C4-2B (cell line): ENCODE results near the gene CLDN3.

Source experiments
- H3K27ac ChIP-seq: fragments of 450-650 bp; 2 replicates; pipeline ENCODE4 v1.5.1; 2017
- CTCF ChIP-seq: fragments of 450-650 bp; conservative IDR thresholded peaks from 2 replicates; pipeline ENCODE4 v1.5.1; 2017; ENCODE audit warnings: mild to moderate bottlenecking
- ZFX ChIP-seq: fragments of 450-650 bp; IDR thresholded peaks from 2 replicates; pipeline ENCODE4 v1.6.1; 2017

Gene CLDN3

GRCh38 chr7:73746378-73746777 is 23.7 kb downstream of the CLDN3 start:
- TF ChIP-seq CTCF = no peak
- no peak for TF ChIP-seq ZFX
- peak overlapping the region; percentile 54 for H3K27ac ChIP-seq

DNA sequence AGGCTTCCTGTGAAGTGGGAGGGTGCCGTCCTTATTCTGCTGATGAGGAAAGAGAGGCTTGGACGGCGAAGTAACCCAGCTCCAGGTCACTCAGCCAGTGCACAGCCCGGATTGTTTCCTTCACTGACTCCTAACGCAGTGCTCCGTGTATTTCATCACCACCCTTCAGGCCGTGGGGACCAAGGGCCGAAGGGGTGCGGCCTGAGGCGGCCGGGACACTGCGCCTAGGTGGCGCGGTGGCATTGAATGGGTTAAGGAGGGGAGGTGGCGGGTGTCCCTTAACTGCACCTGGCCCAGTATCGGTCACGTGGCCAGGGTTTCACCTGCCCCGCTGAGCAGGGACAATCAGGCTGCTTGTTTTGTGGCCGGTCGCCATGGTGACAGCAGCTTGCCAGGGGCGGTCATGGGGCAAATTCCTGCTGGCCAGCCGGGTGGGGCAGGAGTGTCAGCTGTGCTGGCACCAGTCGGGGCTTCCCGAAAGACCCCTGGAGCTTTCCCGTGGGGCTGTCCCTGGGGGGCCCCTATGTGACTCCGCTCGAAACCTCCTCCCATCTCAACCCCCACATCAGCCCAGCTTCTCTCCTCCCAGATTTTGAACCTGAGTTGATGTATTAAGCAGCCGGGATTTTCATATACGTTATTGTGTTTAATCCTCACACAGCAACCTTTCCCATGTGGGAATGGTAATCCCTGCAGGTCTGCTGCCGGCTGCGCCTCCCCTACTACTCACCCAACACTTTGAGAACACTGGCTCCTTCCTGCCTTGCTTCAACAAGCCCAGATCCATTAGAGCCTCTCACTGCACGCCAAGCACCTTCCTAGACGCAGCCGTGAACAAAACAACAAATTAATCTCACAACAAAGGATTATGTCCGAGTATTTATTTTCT is 27.1 kb downstream of the CLDN3 start:
- H3K27ac ChIP-seq = peak overlapping the region; percentile 92
- no peak for TF ChIP-seq CTCF
- no peak; the same call in 1 of the 2 replicates for TF ChIP-seq ZFX

- peak overlapping the region; percentile 92 for H3K27ac ChIP-seq
- TF ChIP-seq CTCF (no peak), ZFX (no peak)
Measured at GRCh38 chr7:73742338-73742752, 27.7 kb downstream of the CLDN3 start.

- TF ChIP-seq ZFX (no peak), CTCF (no peak)
- peak overlapping the region; percentile 92 for H3K27ac ChIP-seq
Measured at GRCh38 chr7:73741600-73741999, 28.5 kb downstream of the CLDN3 start.

- TF ChIP-seq CTCF = no peak
- TF ChIP-seq ZFX = no peak
- H3K27ac ChIP-seq = peak overlapping the region; percentile 93
Measured at GRCh38 chr7:73740771-73741170, 29.3 kb downstream of the CLDN3 start.

- TF ChIP-seq CTCF (no peak), ZFX (no peak)
- H3K27ac ChIP-seq = peak overlapping the region; percentile 93
Measured at GRCh38 chr7:73740212-73740611, 29.9 kb downstream of the CLDN3 start.

GRCh38 chr7:73739387-73739767 is 30.7 kb downstream of the CLDN3 start:
- TF ChIP-seq ZFX (no peak), CTCF (no peak)
- H3K27ac ChIP-seq = peak overlapping the region; percentile 93
